K562 (cell line): ENCODE data around the gene VPS35. TPM values are rescaled to one million over a fixed set of nuclear protein-coding genes. Genes with fewer than 3 reads are reported as not detected.

Experiments
- AFF1 ChIP-seq, 2 experiments: fragments of 450-650 bp; IDR thresholded peaks; 2 replicates each; pipeline ENCODE4 v1.6.1; 2018; ENCODE audit warnings: mild to moderate bottlenecking in 2 of 2, low read depth in 1 of 2; ENCODE audit not compliant: partially characterized antibody in 2 of 2
- CUX1 ChIP-seq: fragments of 200-800 bp; sonication (Bioruptor generic); IDR thresholded peaks from 2 replicates; pipeline ENCODE4 v1.6.1; 2016; ENCODE audit warnings: missing genetic modification characterization, missing compliant biosample characterization
- KDM5B ChIP-seq: fragments of 200-600 bp; sonication (generic); IDR thresholded peaks from 2 replicates; pipeline ENCODE4 v1.6.1; 2012; ENCODE audit warnings: low read depth, mild to moderate bottlenecking, moderate library complexity, low read length, control low read depth, inconsistent platforms; ENCODE audit not compliant: insufficient replicate concordance
- NFXL1 ChIP-seq: fragments of 450-650 bp; formaldehyde crosslinking; IDR thresholded peaks from 2 replicates; pipeline ENCODE4 v1.4.0; 2021; ENCODE audit warnings: mild to moderate bottlenecking
- NONO ChIP-seq, 2 experiments: fragments of 200-400 bp in 1 of 2; fragments of 450-650 bp in 1 of 2; formaldehyde crosslinking in 1 of 2; IDR thresholded peaks; 2 replicates each; pipeline ENCODE4 v1.6.1; 2017; ENCODE audit warnings: low read depth in 2 of 2, mild to moderate bottlenecking in 2 of 2, moderate library complexity in 2 of 2, low read length in 1 of 2
- SREBF1 ChIP-seq: fragments of 150-350 bp; IDR thresholded peaks from 2 replicates; pipeline ENCODE4 v1.6.1; 2014; ENCODE audit warnings: antibody characterized with exemption, low read depth, low read length, borderline replicate concordance
- TEAD2 ChIP-seq: fragments of 450-650 bp; IDR thresholded peaks from 2 replicates; pipeline ENCODE4 v1.6.1; 2016; ENCODE audit warnings: missing genetic modification characterization, control low read depth, missing compliant biosample characterization
- THRAP3 ChIP-seq: fragments of 450-650 bp; IDR thresholded peaks from 2 replicates; pipeline ENCODE4 v1.6.1; 2016; ENCODE audit warnings: mild to moderate bottlenecking, inconsistent platforms, borderline replicate concordance
- USF2 ChIP-seq: sonication (generic); formaldehyde crosslinking; IDR thresholded peaks from 2 replicates; pipeline ENCODE4 v1.5.0; 2020; ENCODE audit warnings: missing genetic modification reagents
- ZC3H4 ChIP-seq: sonication (generic); formaldehyde crosslinking; IDR thresholded peaks from 2 replicates; pipeline ENCODE4 v1.9.0; 2021; ENCODE audit warnings: missing genetic modification reagents, borderline replicate concordance
- ZKSCAN1 ChIP-seq: fragments of 150-350 bp; IDR thresholded peaks from 2 replicates; pipeline ENCODE4 v1.6.1; 2016; ENCODE audit warnings: low read depth, low read length
- ZNF277 ChIP-seq: fragments of 250-450 bp; sonication (Bioruptor Pico); IDR thresholded peaks from 2 replicates; pipeline ENCODE4 v1.8.0; 2022; ENCODE audit warnings: inconsistent platforms, mild to moderate bottlenecking, moderate library complexity, borderline replicate concordance
- polyA plus RNA-seq, 8 experiments: library from polyadenylated mRNA; depleted of rRNA in 4 of 8; stranded (reverse) in 5 of 8; unstranded in 3 of 8; fragments of >200 nt; fragmentation: Nextera tagmentation in 2 of 8; fragmentation: Illumina TruSeq in 1 of 8; extraction: Ambion mirVana in 2 of 8; extraction: Trizol in 1 of 8; gene quantifications; 2 replicates each; pipeline versions ENCODE4 v1.2.1 to v1.2.3, GENCODE V29; 2011 to 2014; ENCODE audit warnings: inconsistent platforms in 1 of 8, missing spikeins in 1 of 8
- total RNA-seq, 7 experiments: library from RNA; depleted of rRNA in 6 of 7; stranded (reverse); fragments of >200 nt in 6 of 7; fragmentation: Illumina TruSeq in 2 of 7; extraction: Trizol in 2 of 7; gene quantifications; 2 replicates each; pipeline versions ENCODE4 v1.2.1 to v1.2.3, GENCODE V29; 2011 to 2021; ENCODE audit warnings: low replicate concordance in 1 of 7

Gene VPS35
- total and polyA plus RNA-seq, 9 of the 15 experiments (the other 6 are each of a cell fraction or from before 2014, with no cell fraction given) = 32.7 to 131 (median 66.2) TPM

- TF ChIP-seq AFF1 (IDR thresholded peaks at IDR 0.05; ENCODE audit: low read depth in 1 of 2, partially characterized antibody in 2 of 2) (no peak), CUX1 (CRISPR knock-in tag) (no peak), NFXL1 (CRISPR knock-in tag) (no peak), SREBF1 (no peak), ZKSCAN1 (no peak), NONO (IDR thresholded peaks at IDR 0.05; ENCODE audit: low read depth in 2 of 2, low read length in 1 of 2) (no peak), ZNF277 (CRISPR knock-in tag) (no peak), ZC3H4 (CRISPR knock-in tag) (no peak), TEAD2 (tag) (no peak), USF2 (CRISPR knock-in tag) (no peak), KDM5B (peak; percentile 7), THRAP3 (no peak)
These were observed 801 bp downstream of the VPS35 start (continued) for GRCh38 chr16:46688101-46688653.
